ENCODE data around the gene HLX. TPM values are rescaled to one million over a fixed set of nuclear protein-coding genes. Genes with fewer than 3 reads are reported as not detected.

Gene HLX
- total and polyA plus RNA-seq, 2 of the 13 experiments (the other 11 are each of a cell fraction or from before 2014, with no cell fraction given), result 0.30 to 0.35 TPM

GRCh38 chr1:220915954-220916353, 36.7 kb downstream of the HLX start:
- BruUV-seq (replicated peaks), result no TSS peak
- TF ChIP-seq EEA1 (CRISPR knock-in tag; IDR thresholded peaks at IDR 0.05; ENCODE audit: borderline replicate concordance), result no peak
- no peak for TF ChIP-seq NFIC (IDR thresholded peaks at IDR 0.05; ENCODE audit: low read length)
- Histone ChIP-seq H3K4me1 (ENCODE audit: insufficient read depth, low read length) (peaks cover 35% of the 10 kb centered on the region), H3K27ac (ENCODE audit: extremely low read length, insufficient read depth, low read length) (no peak overlapping the region), H3K27me3 (ENCODE audit: control insufficient read depth in 1 of 2, insufficient read depth in 2 of 2, low read length in 2 of 2) (peaks cover 0 to 2% of the 10 kb centered on the region in 2 experiments; a peak in 1 of 5 replicates), H3K4me3 (replicated peaks in 1 of 3; ENCODE audit: insufficient read depth in 1 of 3, low read depth in 2 of 3, low read length in 3 of 3) (no peak overlapping the region), H3K36me3 (replicated peaks in 1 of 2; ENCODE audit: control insufficient read depth in 1 of 2, insufficient read depth in 2 of 2, low read length in 2 of 2) (no peaks in the 10 kb centered on the region), H2AFZ (ENCODE audit: low read length) (no peak overlapping the region), H3K9me3 (ENCODE audit: low read length) (no peaks in the 10 kb centered on the region), H3K79me2 (ENCODE audit: insufficient read depth, low read length) (no peaks in the 10 kb centered on the region), H4K20me1 (ENCODE audit: insufficient read depth, low read length) (no peaks in the 10 kb centered on the region), H3K4me2 (ENCODE audit: low read depth, low read length) (no peak overlapping the region), H3K9ac (ENCODE audit: insufficient read depth, low read depth, low read length) (no peak overlapping the region)
- DNase-seq (ENCODE audit: low spot score) (no peak), ATAC-seq (no peak), FAIRE-seq (no peak)
- WGBS (ENCODE audit: low lambda C conversion rate), result 28% methylated on average over 1 of the region's 1 CpG
- ChIA-PET POLR2A (no interaction called here), CTCF (ENCODE audit: low intra/inter-chr PET ratio, low total read pairs) (no interaction called here)
- in situ Hi-C loops (cut with HindIII; ENCODE audit: extremely low pct_ligation_motif_present, low pct_unique_long_range_greater_than_20kb), result no loop called here
- intact Hi-C loops (cut with micrococcal nuclease; ENCODE audit: unreplicated experiment), result no loop called here

- in situ Hi-C loops (cut with HindIII; ENCODE audit: extremely low pct_ligation_motif_present, low pct_unique_long_range_greater_than_20kb), result no loop called here
- H3K4me3 ChIP-seq (replicated peaks in 1 of 3; ENCODE audit: insufficient read depth in 1 of 3, low read depth in 2 of 3, low read length in 3 of 3), result no peak overlapping the region
- H3K27ac ChIP-seq (ENCODE audit: extremely low read length, insufficient read depth, low read length), result no peak overlapping the region
- peaks cover 0 to 2% of the 10 kb centered on the region in 2 experiments; a peak in 1 of 5 replicates for H3K27me3 ChIP-seq (ENCODE audit: control insufficient read depth in 1 of 2, insufficient read depth in 2 of 2, low read length in 2 of 2)
- no peak for TF ChIP-seq ZNF614 (CRISPR knock-in tag; IDR thresholded peaks at IDR 0.05; ENCODE audit: borderline replicate concordance)
- no peak for TF ChIP-seq UBTF (CRISPR knock-in tag; IDR thresholded peaks at IDR 0.05)
- TF ChIP-seq ZNF251 (CRISPR knock-in tag; IDR thresholded peaks at IDR 0.05), result no peak
- no peak overlapping the region for H3K4me2 ChIP-seq (ENCODE audit: low read depth, low read length)
- H3K9ac ChIP-seq (ENCODE audit: insufficient read depth, low read depth, low read length), result no peak overlapping the region
- ChIA-PET POLR2A (no interaction called here), CTCF (ENCODE audit: low intra/inter-chr PET ratio, low total read pairs) (no interaction called here)
- intact Hi-C loops (cut with micrococcal nuclease; ENCODE audit: unreplicated experiment), result no loop called here
- no peak overlapping the region for H2AFZ ChIP-seq (ENCODE audit: low read length)
- DNase-seq (ENCODE audit: low spot score), result no peak
- no peak for ATAC-seq
- 3% methylated on average over 5 of the region's 5 CpGs for WGBS (ENCODE audit: low lambda C conversion rate)
- H3K79me2 ChIP-seq (ENCODE audit: insufficient read depth, low read length), result no peaks in the 10 kb centered on the region
- no peaks in the 10 kb centered on the region for H3K36me3 ChIP-seq (replicated peaks in 1 of 2; ENCODE audit: control insufficient read depth in 1 of 2, insufficient read depth in 2 of 2, low read length in 2 of 2)
- H3K4me1 ChIP-seq (ENCODE audit: insufficient read depth, low read length), result peaks cover 47% of the 10 kb centered on the region
- no peaks in the 10 kb centered on the region for H4K20me1 ChIP-seq (ENCODE audit: insufficient read depth, low read length)
- BruUV-seq (replicated peaks), result no TSS peak
- no peak for FAIRE-seq
- H3K9me3 ChIP-seq (ENCODE audit: low read length), result no peaks in the 10 kb centered on the region
These were observed 37.9 kb downstream of the HLX start for GRCh38 chr1:220917101-220917500.

Measured in HepG2 (cell line).